Mucosa of descending colon (tissue), 3 donors: ENCODE results near the gene FGGY. TPM values are rescaled to one million over a fixed set of nuclear protein-coding genes. Genes with fewer than 3 reads are reported as not detected.
A peak's percentile ranks its signal among the peaks of the same experiment; 100 is the strongest.
"Not testable (repeated sequence)": the region's sequence is repeated elsewhere in the genome, so short reads cannot be mapped to it uniquely, and the experiment has no call there.

ENCODE experiments used
- ATAC-seq: fragments of 200-7000 bp; cut with Tn5 transposase; one replicate; pipeline ENCODE4 v1.9.1; 2020; ENCODE audit warnings: mild to moderate bottlenecking, moderate library complexity
- DNase-seq, 3 donors: peaks; one replicate each; pipeline ENCODE4 v3.0.0-alpha.2; 2020
- H3K36me3 ChIP-seq: fragments of 200-600 bp; one replicate; pipeline ENCODE4 v1.8.0; 2021; ENCODE audit warnings: low read depth, mild to moderate bottlenecking
- H3K4me1 ChIP-seq: fragments of 200-600 bp; one replicate; pipeline ENCODE4 v1.8.0; 2021; ENCODE audit warnings: low read depth, mild to moderate bottlenecking
- H3K4me3 ChIP-seq: fragments of 200-600 bp; one replicate; pipeline ENCODE4 v1.8.0; 2021; ENCODE audit warnings: mild to moderate bottlenecking
- H3K9me3 ChIP-seq: fragments of 200-600 bp; one replicate; pipeline ENCODE4 v1.8.0; 2021; ENCODE audit warnings: mild to moderate bottlenecking
- CTCF ChIP-seq: fragments of 200-600 bp; IDR thresholded peaks from one replicate; pipeline ENCODE4 v1.8.0; 2022; ENCODE audit warnings: antibody characterized with exemption, mild to moderate bottlenecking
- intact Hi-C, 2 donors: fragments of 100-400 bp; cut with DNase I in 1 of 2; cut with micrococcal nuclease in 1 of 2; formaldehyde crosslinking; loops; one replicate each; pipeline versions ENCODE4 v1.11.0 to v1.11.1; 2022; cut with DNase I, micrococcal nuclease
- long read RNA-seq, 2 donors: library from polyadenylated mRNA; unstranded; transcript quantifications; one replicate each; pipeline ENCODE4 v2.0.0, GENCODE V29; 2019 to 2021
- total RNA-seq, 3 donors: library from RNA; stranded (reverse); fragmentation: NEBNext Ultra II Directional in 2 of 3; extraction: Animal tissue kit (Norgen Biotek cat#: 25700) in 2 of 3; gene quantifications; one replicate each; pipeline versions ENCODE4 v1.2.1 to v1.2.4, GENCODE V29; 2021 to 2023
- donor health status: DM: no; HTN: no; CAD: no; lungs with moderate emphysema.
- donor health status: DM: no; HTN: no; CAD: no.
- donor health status: DM: no; HTN: yes; CAD: no.

Gene FGGY
- 10 to 100 TPM; 25.2 to 38.3 (median 36.6) TPM for total RNA-seq
- long read RNA-seq, donor 1, partial matches to known transcripts: 0 of 7 reads
- long read RNA-seq, donor 1, other reads (novel, unspliced or antisense): 6 of 7 reads
- long read RNA-seq, donor 2, partial matches to known transcripts: 1 of 7 reads
- long read RNA-seq, donor 2, other reads (novel, unspliced or antisense): 6 of 7 reads

- Histone ChIP-seq H3K4me1 (no peaks in the 10 kb centered on the region), H3K4me3 (peak within 1 kb of the TSS; percentile 6), H3K9me3 (no peaks in the 10 kb centered on the region), H3K36me3 (no peaks in the 10 kb centered on the region)
- DNase-seq (peak; percentile 95 to 99 (median 95)), ATAC-seq (peak; percentile 91)
- TF ChIP-seq CTCF: no peak
- intact Hi-C loops: no loop called here
These were observed at the start of gene FGGY for GRCh38 chr1:59296358-59297256. Gene FGGY (plus strand): TSS chr1:59297094. CDS start chr1:59321550, 24,456 bp downstream.

- no peak for TF ChIP-seq CTCF
- H3K9me3 ChIP-seq: peaks cover 6% of the 10 kb centered on the region
- no peak for DNase-seq
- intact Hi-C loops: no loop called here
- H3K4me1 ChIP-seq: no peaks in the 10 kb centered on the region
- H3K4me3 ChIP-seq: no peak overlapping the region
- no peak for ATAC-seq
- H3K36me3 ChIP-seq: no peaks in the 10 kb centered on the region
These were observed 48.1 kb upstream of the FGGY start for GRCh38 chr1:59248758-59249157.

GRCh38 chr1:59249396-59250137 is 47.3 kb upstream of the FGGY start:
- ATAC-seq (no peak), DNase-seq (no peak)
- no peak for TF ChIP-seq CTCF

GRCh38 chr1:59251061-59251460 is 45.8 kb upstream of the FGGY start:
- intact Hi-C loops, ATAC-seq: not testable (repeated sequence)
- peak in 1 of 3 donors; percentile 20 for DNase-seq

More at GRCh38 chr1:59249396-59250137, 47.3 kb upstream of the FGGY start:
- intact Hi-C loops: no loop called here
- Histone ChIP-seq H3K4me3 (no peak overlapping the region), H3K4me1 (no peaks in the 10 kb centered on the region), H3K9me3 (peaks cover 6% of the 10 kb centered on the region), H3K36me3 (no peaks in the 10 kb centered on the region)

GRCh38 chr1:59256429-59256828 is 40.5 kb upstream of the FGGY start:
- intact Hi-C loops, H3K36me3 ChIP-seq, ATAC-seq, DNase-seq, H3K9me3 ChIP-seq, H3K4me3 ChIP-seq, H3K4me1 ChIP-seq: not testable (repeated sequence)

More at GRCh38 chr1:59251061-59251460, 45.8 kb upstream of the FGGY start:
- H3K4me1 ChIP-seq, H3K36me3 ChIP-seq, H3K4me3 ChIP-seq, H3K9me3 ChIP-seq: not testable (repeated sequence)

GRCh38 chr1:59258412-59259032 is 38.4 kb upstream of the FGGY start:
- no peak for TF ChIP-seq CTCF
- Histone ChIP-seq H3K4me3 (no peak overlapping the region), H3K36me3 (no peaks in the 10 kb centered on the region), H3K9me3 (no peaks in the 10 kb centered on the region), H3K4me1 (no peaks in the 10 kb centered on the region)
- no peak for ATAC-seq
- DNase-seq: no peak
- intact Hi-C loops: no loop called here
